Psoas muscle (tissue), 8 donors: ENCODE results near the gene LDHB. TPM values are rescaled to one million over a fixed set of nuclear protein-coding genes. Genes with fewer than 3 reads are reported as not detected.
A peak's percentile ranks its signal among the peaks of the same experiment; 100 is the strongest.

Source experiments
- ATAC-seq, 4 donors: fragments of 200-7000 bp; cut with Tn5 transposase; one replicate each; pipeline ENCODE4 v1.9.1; 2020; ENCODE audit warnings: moderate library complexity in 3 of 4, mild to moderate bottlenecking in 2 of 4
- DNase-seq, 2 donors: peaks; one replicate each; pipeline ENCODE4 v3.0.0-alpha.2; 2020
- H3K27ac ChIP-seq: fragments of 200-600 bp; one replicate; pipeline ENCODE4 v1.8.0; 2022
- H3K27me3 ChIP-seq, 3 donors: fragments of 200-600 bp in 1 of 3; one replicate each; pipeline versions ENCODE4 v1.6.1 to v1.8.0; 2013 to 2022; ENCODE audit warnings: low read length in 2 of 3, mild to moderate bottlenecking in 2 of 3, moderate library complexity in 1 of 3; ENCODE audit not compliant: insufficient read depth in 3 of 3
- H3K36me3 ChIP-seq, 2 donors: fragments of 200-600 bp in 1 of 2; one replicate each; pipeline versions ENCODE4 v1.6.1 to v1.8.0; 2013 to 2022; ENCODE audit warnings: low read depth in 1 of 2, mild to moderate bottlenecking in 1 of 2, moderate library complexity in 1 of 2; ENCODE audit not compliant: insufficient read depth in 1 of 2
- H3K4me1 ChIP-seq: fragments of 200-600 bp; one replicate; pipeline ENCODE4 v1.8.0; 2022
- H3K4me3 ChIP-seq: fragments of 200-600 bp; one replicate; pipeline ENCODE4 v1.8.0; 2022; ENCODE audit warnings: mild to moderate bottlenecking
- H3K9me3 ChIP-seq: fragments of 200-600 bp; one replicate; pipeline ENCODE4 v1.8.0; 2022
- WGBS, 3 donors: extraction: QIAGEN DNeasy Blood & Tissue Kit; methylation state at CpG; one replicate each; pipeline versions ENCODE4 v1.1.6 to v1.1.7; 2013; 5-methylcytosine and 5-hydroxymethylcytosine counted together
- intact Hi-C, 2 donors: fragments of 100-400 bp; cut with DNase I; formaldehyde crosslinking; loops; one replicate each; pipeline versions ENCODE4 v1.11.0 to v1.14.2; 2022
- polyA plus RNA-seq, 3 donors: library from polyadenylated mRNA; stranded (reverse); fragments of 200-250 nt; gene quantifications; one replicate each; pipeline ENCODE4 v1.2.3, GENCODE V29; 2013
- total RNA-seq, 4 donors: library from RNA; stranded (reverse); fragmentation: NEBNext Ultra II Directional in 2 of 4; extraction: Animal tissue kit (Norgen Biotek cat#: 25700) in 2 of 4; gene quantifications; one replicate each; pipeline versions ENCODE4 v1.2.1 to v1.2.4, GENCODE V29; 2021 to 2023
- TF ChIP-seq, protein P1 (sequence below): fragments of 200-600 bp; IDR thresholded peaks from one replicate; pipeline ENCODE4 v1.8.0; 2022; ENCODE audit warnings: antibody characterized with exemption
- donor health status: healthy with polysubstance abuse.
- donor health status: DM: no; HTN: no; CAD: no; lungs with moderate emphysema.
- donor health status: Bipolar disorder and iron deficiency.
- donor health status: healthy.
- donor health status: DM: yes; HTN: yes; CAD: no.
- donor health status: DM: no; HTN: no; CAD: no.
- donor health status: DM: no; HTN: no; CAD: no.
- donor health status: DM: yes; HTN: yes; CAD: no.

LDHB gene
- total and polyA plus RNA-seq, 7 donors: 71.6 to 616 (median 258) TPM

DNA sequence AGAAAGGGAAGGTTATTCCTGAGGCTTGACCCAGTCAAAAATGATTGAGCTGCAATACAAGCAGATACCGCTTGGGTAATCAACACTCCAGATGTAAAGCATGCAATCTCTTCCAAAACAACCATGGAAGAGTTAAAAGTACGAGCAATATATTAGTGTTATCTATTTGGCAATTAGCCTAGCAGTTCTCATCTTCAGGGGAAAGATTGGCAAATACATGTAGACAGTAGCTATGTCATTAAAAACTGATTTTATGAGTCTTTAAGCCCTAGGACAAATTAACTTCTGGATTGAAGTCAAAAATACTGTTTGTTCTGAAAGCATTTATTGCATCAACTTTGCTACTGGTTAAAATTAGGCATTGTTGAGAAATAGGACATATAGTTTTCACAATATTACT lies 43.7 kb downstream of the LDHB start:
- Histone ChIP-seq H3K36me3 (no peaks in the 10 kb centered on the region), H3K27ac (no peak overlapping the region), H3K9me3 (no peaks in the 10 kb centered on the region), H3K27me3 (no peaks in the 10 kb centered on the region), H3K4me1 (no peaks in the 10 kb centered on the region), H3K4me3 (no peak overlapping the region)
- 53 to 62% (median 56%) methylated on average over 2 of the region's 2 CpGs for WGBS, 3 donors
- ATAC-seq: no peak
- DNase-seq: no peak
- TF ChIP-seq, protein P1, sequence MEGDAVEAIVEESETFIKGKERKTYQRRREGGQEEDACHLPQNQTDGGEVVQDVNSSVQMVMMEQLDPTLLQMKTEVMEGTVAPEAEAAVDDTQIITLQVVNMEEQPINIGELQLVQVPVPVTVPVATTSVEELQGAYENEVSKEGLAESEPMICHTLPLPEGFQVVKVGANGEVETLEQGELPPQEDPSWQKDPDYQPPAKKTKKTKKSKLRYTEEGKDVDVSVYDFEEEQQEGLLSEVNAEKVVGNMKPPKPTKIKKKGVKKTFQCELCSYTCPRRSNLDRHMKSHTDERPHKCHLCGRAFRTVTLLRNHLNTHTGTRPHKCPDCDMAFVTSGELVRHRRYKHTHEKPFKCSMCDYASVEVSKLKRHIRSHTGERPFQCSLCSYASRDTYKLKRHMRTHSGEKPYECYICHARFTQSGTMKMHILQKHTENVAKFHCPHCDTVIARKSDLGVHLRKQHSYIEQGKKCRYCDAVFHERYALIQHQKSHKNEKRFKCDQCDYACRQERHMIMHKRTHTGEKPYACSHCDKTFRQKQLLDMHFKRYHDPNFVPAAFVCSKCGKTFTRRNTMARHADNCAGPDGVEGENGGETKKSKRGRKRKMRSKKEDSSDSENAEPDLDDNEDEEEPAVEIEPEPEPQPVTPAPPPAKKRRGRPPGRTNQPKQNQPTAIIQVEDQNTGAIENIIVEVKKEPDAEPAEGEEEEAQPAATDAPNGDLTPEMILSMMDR: no peak
- intact Hi-C loops: no loop called here

DNA sequence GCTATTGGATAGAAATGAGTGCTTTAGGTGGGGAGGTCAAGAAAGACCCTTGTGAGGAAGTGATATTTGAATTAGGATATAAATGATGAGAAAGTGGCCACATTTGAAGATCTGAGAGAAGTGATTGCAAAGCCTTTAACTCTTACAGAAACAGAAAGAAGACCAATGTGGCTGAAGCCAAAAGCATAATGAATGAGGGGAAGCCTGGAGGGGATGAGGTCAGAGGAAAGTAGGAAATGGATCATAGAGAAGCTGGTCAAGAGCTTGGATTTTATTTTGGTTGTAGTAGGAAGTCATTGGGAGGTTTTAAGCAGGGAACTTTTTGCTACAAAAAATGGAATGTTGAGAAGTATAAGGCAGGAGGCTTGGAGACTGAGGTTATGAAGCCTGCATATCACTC lies 49.4 kb downstream of the LDHB start:
- DNase-seq (no peak), ATAC-seq (no peak)
- Histone ChIP-seq H3K27me3 (no peaks in the 10 kb centered on the region), H3K4me3 (no peak overlapping the region), H3K4me1 (no peaks in the 10 kb centered on the region), H3K36me3 (no peaks in the 10 kb centered on the region), H3K27ac (no peak overlapping the region), H3K9me3 (no peaks in the 10 kb centered on the region)
- TF ChIP-seq, protein P1: no peak
- intact Hi-C loops: loop anchor here in 1 of 2 donors (5.0 kb wide), 1 partner anchor 74 kb away; no protein-coding TSS in a partner anchor

DNA sequence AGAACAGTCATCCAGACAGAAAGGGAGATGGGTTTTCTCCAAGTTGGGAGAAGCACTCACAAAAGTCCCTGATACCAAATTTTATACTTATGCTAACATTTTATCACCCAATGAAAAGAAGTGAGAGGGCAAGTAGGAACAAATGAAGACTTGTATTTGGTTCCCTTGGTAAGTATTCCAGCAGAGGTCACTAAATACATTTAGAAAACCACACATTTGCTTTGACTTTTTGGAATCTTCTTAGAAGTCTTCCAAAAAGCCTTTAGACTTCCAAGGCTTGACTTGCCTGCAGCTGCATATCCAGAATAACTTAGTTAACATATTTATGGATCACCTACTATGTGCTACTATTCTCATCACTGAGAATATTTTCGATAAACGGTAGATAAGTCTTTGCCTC lies 49.9 kb downstream of the LDHB start:
- no peaks in the 10 kb centered on the region for H3K36me3 ChIP-seq
- H3K4me1 ChIP-seq: no peaks in the 10 kb centered on the region
- H3K27ac ChIP-seq: no peak overlapping the region
- TF ChIP-seq, protein P1: peak; percentile 36
- DNase-seq: no peak
- no peak overlapping the region for H3K4me3 ChIP-seq
- 73 to 84% (median 78%) methylated on average over 2 of the region's 2 CpGs for WGBS, 3 donors
- H3K9me3 ChIP-seq: no peaks in the 10 kb centered on the region
- no peak for ATAC-seq
- H3K27me3 ChIP-seq: no peaks in the 10 kb centered on the region
- intact Hi-C loops: loop anchor here in 1 of 2 donors (5.0 kb wide), 1 partner anchor 75 kb away; no protein-coding TSS in a partner anchor

DNA sequence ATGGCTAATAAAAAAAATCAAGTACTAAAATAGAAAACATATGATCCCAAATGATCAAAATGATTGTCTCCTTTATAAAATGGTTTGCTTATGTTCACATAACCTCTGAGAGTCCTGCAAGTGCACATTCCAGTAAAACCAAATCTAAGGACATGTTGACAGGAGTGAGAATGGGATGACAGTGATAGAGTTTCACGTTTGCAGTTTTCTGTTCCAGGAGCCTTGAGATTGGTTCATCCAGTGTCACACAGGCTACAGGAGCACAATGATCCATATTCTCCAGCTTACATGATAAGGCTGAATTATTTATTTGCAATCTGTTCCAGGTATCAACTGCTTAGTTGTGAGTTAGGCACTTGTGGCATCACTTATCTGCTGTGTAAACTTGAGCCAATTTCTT lies 51.5 kb downstream of the LDHB start:
- no peaks in the 10 kb centered on the region for H3K4me1 ChIP-seq
- no peaks in the 10 kb centered on the region for H3K9me3 ChIP-seq
- H3K27ac ChIP-seq: no peak overlapping the region
- 40 to 52% (median 50%) methylated on average over 1 of the region's 1 CpG for WGBS, 3 donors
- DNase-seq (no peak), ATAC-seq (no peak)
- no peaks in the 10 kb centered on the region for H3K36me3 ChIP-seq
- intact Hi-C loops: loop anchor here in 1 of 2 donors (5.0 kb wide), 1 partner anchor 76 kb away; no protein-coding TSS in a partner anchor
- H3K4me3 ChIP-seq: no peak overlapping the region
- H3K27me3 ChIP-seq: no peaks in the 10 kb centered on the region
- TF ChIP-seq, protein P1: no peak
